OCI-LY1 (cell line): ENCODE results near the gene MIA2.

Source experiments
- H2AFZ ChIP-seq: fragments of 200-600 bp; sonication (generic), shearing (Covaris generic); 2 replicates; pipeline ENCODE4 v1.6.0; 2014; ENCODE audit warnings: antibody characterized with exemption, mild to moderate bottlenecking, low read length
- H3F3A ChIP-seq: fragments of 200-600 bp; sonication (generic), shearing (Covaris generic); 2 replicates; pipeline ENCODE4 v1.6.0; 2014; ENCODE audit warnings: mild to moderate bottlenecking, antibody characterized with exemption, low read length, moderate library complexity; ENCODE audit not compliant: insufficient read depth
- H3K27ac ChIP-seq: fragments of 200-600 bp; sonication (generic); 2 replicates; pipeline ENCODE4 v1.5.1; 2014; ENCODE audit warnings: low read length, mixed run types, mild to moderate bottlenecking, low read depth; ENCODE audit not compliant: poor library complexity, severe bottlenecking
- H3K27me3 ChIP-seq: fragments of 200-600 bp; sonication (generic); 2 replicates; pipeline ENCODE4 v1.6.0; 2014; ENCODE audit warnings: antibody characterized with exemption, mild to moderate bottlenecking, low read length, moderate library complexity; ENCODE audit not compliant: insufficient read depth
- H3K36me3 ChIP-seq: fragments of 200-600 bp; sonication (generic); 2 replicates; pipeline ENCODE4 v1.6.1; 2014; ENCODE audit warnings: mild to moderate bottlenecking, antibody characterized with exemption, low read length, moderate library complexity, mixed read lengths; ENCODE audit not compliant: insufficient read depth
- H3K4me1 ChIP-seq: fragments of 200-600 bp; sonication (generic); 2 replicates; pipeline ENCODE4 v1.5.1; 2014; ENCODE audit warnings: mild to moderate bottlenecking, low read length, moderate library complexity; ENCODE audit not compliant: insufficient read depth, severe bottlenecking
- H3K4me2 ChIP-seq: fragments of 200-600 bp; sonication (generic), shearing (Covaris generic); 2 replicates; pipeline ENCODE4 v1.6.1; 2014; ENCODE audit warnings: low read length
- H3K4me3 ChIP-seq: fragments of 200-600 bp; sonication (generic); 2 replicates; pipeline ENCODE4 v1.5.1; 2014; ENCODE audit warnings: low read length, low read depth, mild to moderate bottlenecking, mixed read lengths; ENCODE audit not compliant: poor library complexity, severe bottlenecking
- H3K79me2 ChIP-seq: fragments of 200-600 bp; shearing (Covaris generic); 2 replicates; pipeline ENCODE4 v1.6.1; 2016; ENCODE audit warnings: mixed run types, low read length, mixed read lengths; ENCODE audit not compliant: insufficient read depth
- H3K9ac ChIP-seq: fragments of 200-600 bp; sonication (generic), shearing (Covaris generic); 2 replicates; pipeline ENCODE4 v1.6.1; 2014; ENCODE audit warnings: mild to moderate bottlenecking, low read length, mixed read lengths
- H3K9me2 ChIP-seq: fragments of 200-600 bp; sonication (generic), shearing (Covaris generic); 2 replicates; pipeline ENCODE4 v1.6.1; 2014; ENCODE audit warnings: low read depth, mild to moderate bottlenecking, low read length, mixed read lengths
- H3K9me3 ChIP-seq: fragments of 200-600 bp; shearing (Covaris generic); 2 replicates; pipeline ENCODE4 v1.6.1; 2014; ENCODE audit warnings: low read length, mixed read lengths
- H4K20me1 ChIP-seq: fragments of 200-600 bp; sonication (generic), shearing (Covaris generic); 2 replicates; pipeline ENCODE4 v1.6.0; 2016; ENCODE audit warnings: mild to moderate bottlenecking, low read length; ENCODE audit not compliant: insufficient read depth
- CTCF ChIP-seq: fragments of 200-600 bp; sonication (generic), shearing (Covaris generic); IDR thresholded peaks from 2 replicates; pipeline ENCODE4 v1.5.1; 2017; ENCODE audit warnings: mild to moderate bottlenecking, antibody characterized with exemption, low read length, moderate library complexity, mixed read lengths
- EZH2 ChIP-seq: fragments of 200-600 bp; sonication (generic), shearing (Covaris generic); IDR thresholded peaks from 2 replicates; pipeline ENCODE4 v1.8.0; 2017; ENCODE audit warnings: borderline replicate concordance, mixed run types, mild to moderate bottlenecking, antibody characterized with exemption, low read length, moderate library complexity, mixed read lengths

MIA2 gene

GRCh38 chr14:39383026-39383660 lies 149.4 kb downstream of the MIA2 start:
- H3K4me1 ChIP-seq = no peaks in the 10 kb centered on the region
- TF ChIP-seq EZH2 (no peak), CTCF (no peak)
- no peaks in the 10 kb centered on the region for H4K20me1 ChIP-seq
- H3K9me2 ChIP-seq = no peaks in the 10 kb centered on the region
- H2AFZ ChIP-seq = no peak overlapping the region
- H3F3A ChIP-seq = no peaks in the 10 kb centered on the region
- no peak overlapping the region for H3K9ac ChIP-seq
- no peaks in the 10 kb centered on the region for H3K79me2 ChIP-seq
- no peak overlapping the region for H3K27ac ChIP-seq
- H3K9me3 ChIP-seq = no peaks in the 10 kb centered on the region
- no peaks in the 10 kb centered on the region for H3K36me3 ChIP-seq
- no peak overlapping the region for H3K4me3 ChIP-seq
- H3K4me2 ChIP-seq = no peak overlapping the region
- H3K27me3 ChIP-seq = no peaks in the 10 kb centered on the region

DNA sequence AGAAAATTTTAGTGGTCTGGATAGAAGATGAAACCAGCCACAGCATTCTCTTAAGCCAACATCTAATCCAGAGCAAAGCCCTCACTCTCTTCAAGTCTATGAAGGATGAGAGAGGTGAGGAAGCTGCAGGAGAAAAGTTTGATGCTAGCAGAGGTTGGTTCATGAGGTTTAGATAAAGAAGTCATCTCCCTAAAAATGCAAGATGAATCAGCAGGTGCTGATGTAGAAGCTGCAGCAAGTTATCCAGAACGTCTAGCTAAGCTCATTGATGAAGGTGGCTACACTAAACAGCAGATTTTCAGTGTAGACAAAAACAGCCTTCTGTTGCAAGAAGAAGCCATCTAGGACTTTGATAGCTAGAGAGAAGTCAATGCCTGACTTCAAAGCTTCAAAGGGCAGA lies 150.0 kb downstream of the MIA2 start:
- no peaks in the 10 kb centered on the region for H3K36me3 ChIP-seq
- no peaks in the 10 kb centered on the region for H3K4me1 ChIP-seq
- no peak overlapping the region for H3K4me2 ChIP-seq
- no peaks in the 10 kb centered on the region for H3K27me3 ChIP-seq
- no peaks in the 10 kb centered on the region for H3F3A ChIP-seq
- no peak overlapping the region for H3K27ac ChIP-seq
- no peaks in the 10 kb centered on the region for H3K9me3 ChIP-seq
- no peaks in the 10 kb centered on the region for H4K20me1 ChIP-seq
- TF ChIP-seq EZH2 (no peak), CTCF (no peak)
- no peaks in the 10 kb centered on the region for H3K9me2 ChIP-seq
- no peak overlapping the region for H3K4me3 ChIP-seq
- no peak overlapping the region for H3K9ac ChIP-seq
- H2AFZ ChIP-seq = no peak overlapping the region
- no peaks in the 10 kb centered on the region for H3K79me2 ChIP-seq

GRCh38 chr14:39384177-39384576 lies 150.5 kb downstream of the MIA2 start:
- H3K79me2 ChIP-seq = no peaks in the 10 kb centered on the region
- H3K9me3 ChIP-seq = no peaks in the 10 kb centered on the region
- no peak overlapping the region for H2AFZ ChIP-seq
- H4K20me1 ChIP-seq = no peaks in the 10 kb centered on the region
- H3K9ac ChIP-seq = no peak overlapping the region
- no peaks in the 10 kb centered on the region for H3K27me3 ChIP-seq
- H3K27ac ChIP-seq = no peak overlapping the region
- no peaks in the 10 kb centered on the region for H3F3A ChIP-seq
- H3K9me2 ChIP-seq = no peaks in the 10 kb centered on the region
- TF ChIP-seq CTCF (no peak), EZH2 (no peak)
- no peak overlapping the region for H3K4me2 ChIP-seq
- no peaks in the 10 kb centered on the region for H3K36me3 ChIP-seq
- no peak overlapping the region for H3K4me3 ChIP-seq
- no peaks in the 10 kb centered on the region for H3K4me1 ChIP-seq
